Kidney capillary endothelial cell (primary cell): ENCODE results near the gene HSPB8.

Experiments
- DNase-seq: peaks from one replicate; pipeline ENCODE4 v3.0.0-alpha.2; 2018; ENCODE audit warnings: low spot score

The HSPB8 gene

GRCh38 chr12:119171291-119171690 lies 7.4 kb upstream of the HSPB8 start:
- no peak for DNase-seq

GRCh38 chr12:119171691-119172425 lies 6.9 kb upstream of the HSPB8 start:
- no peak for DNase-seq

GRCh38 chr12:119175081-119175480 lies 3.6 kb upstream of the HSPB8 start:
- DNase-seq: no peak

- DNase-seq: peak; percentile 67
Measured at GRCh38 chr12:119176267-119177055, 2.3 kb upstream of the HSPB8 start.

- DNase-seq: no peak
Measured at GRCh38 chr12:119177056-119177325, 1.7 kb upstream of the HSPB8 start.

- no peak for DNase-seq
Measured at GRCh38 chr12:119177724-119178380, 879 bp upstream of the HSPB8 start.

- DNase-seq: peak; percentile 47
Measured at GRCh38 chr12:119179335-119180021, 747 bp downstream of the HSPB8 start.

- peak; percentile 42 for DNase-seq
Measured at GRCh38 chr12:119180380-119181040, 1.8 kb downstream of the HSPB8 start.

GRCh38 chr12:119181202-119181601 lies 2.5 kb downstream of the HSPB8 start:
- no peak for DNase-seq

- no peak for DNase-seq
Measured at GRCh38 chr12:119181944-119182343, 3.2 kb downstream of the HSPB8 start.

- no peak for DNase-seq
Measured at GRCh38 chr12:119182701-119183493, 4.2 kb downstream of the HSPB8 start.

GRCh38 chr12:119183942-119184695 lies 5.4 kb downstream of the HSPB8 start:
- DNase-seq: no peak

- DNase-seq: no peak
Measured at GRCh38 chr12:119195256-119195655, 16.5 kb downstream of the HSPB8 start.

GRCh38 chr12:119198440-119198839 lies 19.7 kb downstream of the HSPB8 start:
- no peak for DNase-seq

- no peak for DNase-seq
Measured at GRCh38 chr12:119200601-119201000, 21.9 kb downstream of the HSPB8 start.

- no peak for DNase-seq
Measured at GRCh38 chr12:119201789-119202543, 23.2 kb downstream of the HSPB8 start.

GRCh38 chr12:119202544-119202943 lies 23.8 kb downstream of the HSPB8 start:
- DNase-seq: no peak

- no peak for DNase-seq
Measured at GRCh38 chr12:119204131-119204530, 25.4 kb downstream of the HSPB8 start.

- DNase-seq: no peak
Measured at GRCh38 chr12:119204671-119205285, 26.0 kb downstream of the HSPB8 start.
